T-helper 1 cell treated with Interleukin-12 subunit alpha and Interleukin-12 subunit beta and Interleukin-4 antibody, amounts not matched to agents 30 ng/mL and 1 ng/mL, for 36 hours (primary cell): ENCODE data around the gene CCDC157. TPM values are rescaled to one million over a fixed set of nuclear protein-coding genes. Genes with fewer than 3 reads are reported as not detected.
"Not testable (repeated sequence)": the region's sequence is repeated elsewhere in the genome, so short reads cannot be mapped to it uniquely, and the experiment has no call there.

Experiments
- intact Hi-C: fragments of 100-400 bp; cut with micrococcal nuclease; formaldehyde crosslinking; loops from one replicate; pipeline ENCODE4 v1.15.1; 2024
- total RNA-seq: library from RNA; stranded (reverse); gene quantifications from 2 replicates; pipeline ENCODE4 v1.2.3, GENCODE V29; 2022

CCDC157 gene
- total RNA-seq, 1 donor from 2014 or later: 4.6 TPM

- intact Hi-C loops: no loop called here
These were observed 29.8 kb downstream of the CCDC157 start for GRCh38 chr22:30386608-30386959.

- intact Hi-C loops: loop anchor here (1.0 kb wide), 5 partner anchors 31 to 279 kb away; partner anchors contain the start of genes OSM, SF3A1 and TBC1D10A
These were observed 30.4 kb downstream of the CCDC157 start, which contains the start of gene RNF215 for GRCh38 chr22:30386960-30387827. Gene RNF215 (minus strand): TSS chr22:30387411. CDS start chr22:30387313, 98 bp downstream.

- intact Hi-C loops: loop anchor here (1.0 kb wide), 8 partner anchors 35 to 364 kb away; no protein-coding TSS in a partner anchor
These were observed 34.3 kb downstream of the CCDC157 start for GRCh38 chr22:30390974-30391691.

GRCh38 chr22:30392661-30393321, 36.0 kb downstream of the CCDC157 start:
- intact Hi-C loops: loop anchor here (1.0 kb wide), 1 partner anchor 286 kb away; no protein-coding TSS in a partner anchor

GRCh38 chr22:30393322-30393680, 36.5 kb downstream of the CCDC157 start:
- intact Hi-C loops: no loop called here

- intact Hi-C loops: no loop called here
These were observed 37.1 kb downstream of the CCDC157 start for GRCh38 chr22:30393885-30394284.

- intact Hi-C loops: loop anchor here (1.0 kb wide), 2 partner anchors 27 to 205 kb away; no protein-coding TSS in a partner anchor
These were observed 40.3 kb downstream of the CCDC157 start, which contains the start of gene SEC14L2 for GRCh38 chr22:30396871-30397655. Gene SEC14L2 (plus strand): TSS chr22:30397018. CDS start chr22:30397117, 99 bp downstream.

GRCh38 chr22:30397656-30398635, 41.1 kb downstream of the CCDC157 start:
- intact Hi-C loops: loop anchor here (1.0 kb wide), 1 partner anchor 204 kb away; no protein-coding TSS in a partner anchor

- intact Hi-C loops: no loop called here
These were observed 42.2 kb downstream of the CCDC157 start for GRCh38 chr22:30398685-30399680.

GRCh38 chr22:30399718-30400117, 42.9 kb downstream of the CCDC157 start:
- intact Hi-C loops: no loop called here

GRCh38 chr22:30400159-30400558, 43.4 kb downstream of the CCDC157 start:
- intact Hi-C loops: no loop called here

GRCh38 chr22:30401024-30401423, 44.2 kb downstream of the CCDC157 start:
- intact Hi-C loops: not testable (repeated sequence)

- intact Hi-C loops: no loop called here
These were observed 45.4 kb downstream of the CCDC157 start for GRCh38 chr22:30402028-30402765.

GRCh38 chr22:30402766-30403104, 45.9 kb downstream of the CCDC157 start:
- intact Hi-C loops: not testable (repeated sequence)

- intact Hi-C loops: no loop called here
These were observed 47.5 kb downstream of the CCDC157 start for GRCh38 chr22:30404307-30404706.

GRCh38 chr22:30405731-30406130, 48.9 kb downstream of the CCDC157 start:
- intact Hi-C loops: no loop called here

GRCh38 chr22:30406400-30406799, 49.6 kb downstream of the CCDC157 start:
- intact Hi-C loops: no loop called here
